Measurements from ENCODE around the gene SLC8B1.

SLC8B1 gene

DNA sequence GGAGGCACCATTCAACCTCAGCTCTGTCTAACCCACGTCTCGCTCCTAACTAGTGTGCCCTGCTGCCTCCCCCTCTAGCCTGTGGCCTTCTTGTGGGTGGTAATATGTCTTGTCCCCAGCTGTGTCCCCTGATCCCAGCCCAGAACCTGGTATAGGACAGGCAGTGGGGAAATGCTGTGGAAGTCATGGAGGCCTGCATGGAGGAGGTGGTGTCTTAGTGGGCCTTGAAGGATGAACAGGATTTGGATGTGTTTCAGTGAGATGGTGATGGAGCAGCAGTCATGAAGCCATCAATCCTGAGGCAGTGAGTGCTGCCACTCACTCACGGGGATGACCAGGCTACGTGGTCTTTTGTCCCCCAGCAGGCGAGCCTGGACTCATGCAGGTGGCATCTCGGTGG lies 36.9 kb upstream of the SLC8B1 start:
- H2BK5ac ChIP-seq (ENCODE audit: low read depth, low read length, poor library complexity): no peak overlapping the region
- WGBS (ENCODE audit: extremely low coverage, insufficient coverage, insufficient read length): no CpG with 5 or more reads among the region's 6 CpGs
- no peak overlapping the region for H3K4me2 ChIP-seq (ENCODE audit: low read length)
- H4K91ac ChIP-seq (ENCODE audit: low read depth, low read length): no peak overlapping the region
- H2AFZ ChIP-seq (ENCODE audit: insufficient read depth, low read length, poor library complexity): no peak overlapping the region
- H4K12ac ChIP-seq (ENCODE audit: low read depth, low read length): no peak overlapping the region
- no peaks in the 10 kb centered on the region for H3K79me1 ChIP-seq (ENCODE audit: low read length)
- H3K9ac ChIP-seq (ENCODE audit: low read length): no peak overlapping the region
- H3K9me3 ChIP-seq (ENCODE audit: insufficient read depth, low read depth, low read length): no peaks in the 10 kb centered on the region
- H4K8ac ChIP-seq (ENCODE audit: low read depth, low read length): no peak overlapping the region
- H2BK120ac ChIP-seq (ENCODE audit: insufficient read depth, low read length, poor library complexity): no peak overlapping the region
- H3K23ac ChIP-seq (ENCODE audit: low read length): no peak overlapping the region
- no peak overlapping the region for H3K14ac ChIP-seq (ENCODE audit: low read length)
- H3K36me3 ChIP-seq (ENCODE audit: control insufficient read depth in 1 of 2, insufficient read depth in 2 of 2, low read length in 2 of 2): peaks cover 7 to 22% of the 10 kb centered on the region in 2 experiments
- no peak overlapping the region for H2BK12ac ChIP-seq (ENCODE audit: low read length)
- H3K4me3 ChIP-seq (ENCODE audit: low read depth, low read length): no peak overlapping the region
- no peak overlapping the region for H3K18ac ChIP-seq (ENCODE audit: low read length)
- H3K79me2 ChIP-seq (ENCODE audit: control insufficient read depth, insufficient read depth, low read length, poor library complexity): no peaks in the 10 kb centered on the region
- H2AK5ac ChIP-seq (ENCODE audit: low read length): no peak overlapping the region
- H3K4ac ChIP-seq (ENCODE audit: low read depth, low read length): no peak overlapping the region
- H3K27ac ChIP-seq (ENCODE audit: low read depth, low read length): no peak overlapping the region
- no peaks in the 10 kb centered on the region for H3K4me1 ChIP-seq (ENCODE audit: control insufficient read depth in 1 of 2, insufficient read depth in 2 of 2, low read length in 2 of 2)
- no peak for DNase-seq
- H3K27me3 ChIP-seq (ENCODE audit: insufficient read depth, low read length): no peaks in the 10 kb centered on the region

- Histone ChIP-seq H3K27me3 (ENCODE audit: insufficient read depth, low read length) (no peaks in the 10 kb centered on the region), H3K9me3 (ENCODE audit: insufficient read depth, low read depth, low read length) (no peaks in the 10 kb centered on the region), H3K4me3 (ENCODE audit: low read depth, low read length) (no peak overlapping the region), H3K79me2 (ENCODE audit: control insufficient read depth, insufficient read depth, low read length, poor library complexity) (no peaks in the 10 kb centered on the region), H4K8ac (ENCODE audit: low read depth, low read length) (no peak overlapping the region), H2AK5ac (ENCODE audit: low read length) (no peak overlapping the region), H4K91ac (ENCODE audit: low read depth, low read length) (no peak overlapping the region), H3K36me3 (ENCODE audit: control insufficient read depth in 1 of 2, insufficient read depth in 2 of 2, low read length in 2 of 2) (peaks cover 5 to 19% of the 10 kb centered on the region in 2 experiments), H2BK5ac (ENCODE audit: low read depth, low read length, poor library complexity) (no peak overlapping the region), H3K79me1 (ENCODE audit: low read length) (no peaks in the 10 kb centered on the region), H2BK120ac (ENCODE audit: insufficient read depth, low read length, poor library complexity) (no peak overlapping the region), H3K9ac (ENCODE audit: low read length) (no peak overlapping the region), H3K18ac (ENCODE audit: low read length) (no peak overlapping the region), H3K27ac (ENCODE audit: low read depth, low read length) (no peak overlapping the region), H3K4me2 (ENCODE audit: low read length) (no peak overlapping the region), H2BK12ac (ENCODE audit: low read length) (no peak overlapping the region), H3K23ac (ENCODE audit: low read length) (no peak overlapping the region), H4K12ac (ENCODE audit: low read depth, low read length) (no peak overlapping the region), H2AFZ (ENCODE audit: insufficient read depth, low read length, poor library complexity) (no peak overlapping the region), H3K4ac (ENCODE audit: low read depth, low read length) (no peak overlapping the region), H3K14ac (ENCODE audit: low read length) (no peak overlapping the region), H3K4me1 (ENCODE audit: control insufficient read depth in 1 of 2, insufficient read depth in 2 of 2, low read length in 2 of 2) (no peaks in the 10 kb centered on the region)
- WGBS (ENCODE audit: extremely low coverage, insufficient coverage, insufficient read length): no CpG with 5 or more reads among the region's 7 CpGs
- no peak for DNase-seq
Measured at GRCh38 chr12:113370923-113371682, 36.2 kb upstream of the SLC8B1 start.

DNA sequence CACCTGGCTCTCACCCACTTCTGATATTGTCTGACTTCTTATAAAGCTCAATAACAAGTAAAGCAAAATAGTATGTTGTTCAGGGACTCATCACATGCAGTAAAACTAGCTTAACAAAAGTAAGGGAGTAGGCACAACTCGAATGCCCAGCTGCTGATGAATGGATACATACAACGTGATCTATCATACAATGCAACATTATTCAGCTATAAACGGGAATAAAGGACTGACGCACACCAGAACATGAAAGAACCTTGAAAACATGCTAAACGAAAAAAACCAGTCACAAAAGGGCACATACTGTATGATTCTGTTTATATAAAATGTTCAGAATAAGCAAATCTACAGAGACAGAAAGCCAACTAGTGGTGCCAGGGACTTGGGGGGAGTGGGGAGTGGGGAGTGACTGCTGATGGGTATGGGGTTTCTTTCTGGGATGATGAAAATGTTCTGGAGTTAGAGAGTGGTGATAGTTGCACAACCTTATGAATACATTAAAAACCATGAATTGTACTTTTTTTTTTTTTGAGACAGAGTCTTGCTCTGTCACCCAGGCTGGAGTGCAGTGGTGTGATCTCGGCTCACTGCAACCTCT lies 34.6 kb upstream of the SLC8B1 start:
- Histone ChIP-seq H3K9me3 (ENCODE audit: insufficient read depth, low read depth, low read length) (no peaks in the 10 kb centered on the region), H3K79me1 (ENCODE audit: low read length) (no peaks in the 10 kb centered on the region), H3K27ac (ENCODE audit: low read depth, low read length) (no peak overlapping the region), H3K14ac (ENCODE audit: low read length) (no peak overlapping the region), H3K27me3 (ENCODE audit: insufficient read depth, low read length) (no peaks in the 10 kb centered on the region), H3K23ac (ENCODE audit: low read length) (no peak overlapping the region), H4K12ac (ENCODE audit: low read depth, low read length) (no peak overlapping the region), H3K4ac (ENCODE audit: low read depth, low read length) (no peak overlapping the region), H3K4me2 (ENCODE audit: low read length) (no peak overlapping the region), H4K8ac (ENCODE audit: low read depth, low read length) (no peak overlapping the region), H3K9ac (ENCODE audit: low read length) (no peak overlapping the region), H2BK120ac (ENCODE audit: insufficient read depth, low read length, poor library complexity) (no peak overlapping the region), H3K36me3 (ENCODE audit: control insufficient read depth in 1 of 2, insufficient read depth in 2 of 2, low read length in 2 of 2) (peaks cover 3 to 12% of the 10 kb centered on the region in 2 experiments), H2AK5ac (ENCODE audit: low read length) (no peak overlapping the region), H3K4me3 (ENCODE audit: low read depth, low read length) (no peak overlapping the region), H2BK5ac (ENCODE audit: low read depth, low read length, poor library complexity) (no peak overlapping the region), H3K4me1 (ENCODE audit: control insufficient read depth in 1 of 2, insufficient read depth in 2 of 2, low read length in 2 of 2) (no peaks in the 10 kb centered on the region), H3K79me2 (ENCODE audit: control insufficient read depth, insufficient read depth, low read length, poor library complexity) (no peaks in the 10 kb centered on the region), H2AFZ (ENCODE audit: insufficient read depth, low read length, poor library complexity) (no peak overlapping the region), H2BK12ac (ENCODE audit: low read length) (no peak overlapping the region), H3K18ac (ENCODE audit: low read length) (no peak overlapping the region), H4K91ac (ENCODE audit: low read depth, low read length) (no peak overlapping the region)
- WGBS (ENCODE audit: extremely low coverage, insufficient coverage, insufficient read length): no CpG with 5 or more reads among the region's 6 CpGs
- no peak for DNase-seq

DNA sequence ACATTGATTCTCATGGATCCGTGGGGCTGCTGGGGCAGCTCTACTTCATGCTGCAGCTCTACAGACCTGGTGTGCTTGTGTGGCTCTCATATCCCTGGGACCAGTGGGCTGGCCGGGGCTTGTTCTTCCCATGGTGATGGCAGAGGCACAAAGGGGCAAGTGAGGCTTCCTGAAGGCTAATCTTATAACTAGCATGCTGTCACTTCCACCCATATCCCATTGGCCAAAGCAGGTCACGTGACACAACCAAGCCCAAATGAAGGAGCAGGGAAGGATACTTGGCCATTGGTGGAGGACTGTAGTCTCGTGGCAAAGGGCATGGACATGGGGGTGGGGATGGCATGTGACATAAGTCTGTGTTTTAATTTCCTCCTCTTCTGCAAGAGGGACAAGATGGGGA lies 33.4 kb upstream of the SLC8B1 start:
- Histone ChIP-seq H3K4me1 (ENCODE audit: control insufficient read depth in 1 of 2, insufficient read depth in 2 of 2, low read length in 2 of 2) (no peaks in the 10 kb centered on the region), H3K18ac (ENCODE audit: low read length) (no peak overlapping the region), H3K27me3 (ENCODE audit: insufficient read depth, low read length) (no peaks in the 10 kb centered on the region), H4K12ac (ENCODE audit: low read depth, low read length) (no peak overlapping the region), H2BK12ac (ENCODE audit: low read length) (no peak overlapping the region), H4K8ac (ENCODE audit: low read depth, low read length) (no peak overlapping the region), H3K4me3 (ENCODE audit: low read depth, low read length) (no peak overlapping the region), H3K23ac (ENCODE audit: low read length) (no peak overlapping the region), H3K4ac (ENCODE audit: low read depth, low read length) (no peak overlapping the region), H2BK120ac (ENCODE audit: insufficient read depth, low read length, poor library complexity) (no peak overlapping the region), H3K79me2 (ENCODE audit: control insufficient read depth, insufficient read depth, low read length, poor library complexity) (no peaks in the 10 kb centered on the region), H3K9me3 (ENCODE audit: insufficient read depth, low read depth, low read length) (no peaks in the 10 kb centered on the region), H3K9ac (ENCODE audit: low read length) (no peak overlapping the region), H2AFZ (ENCODE audit: insufficient read depth, low read length, poor library complexity) (no peak overlapping the region), H3K36me3 (ENCODE audit: control insufficient read depth in 1 of 2, insufficient read depth in 2 of 2, low read length in 2 of 2) (peaks cover 2 to 6% of the 10 kb centered on the region in 2 experiments), H3K27ac (ENCODE audit: low read depth, low read length) (no peak overlapping the region), H3K14ac (ENCODE audit: low read length) (no peak overlapping the region), H3K79me1 (ENCODE audit: low read length) (no peaks in the 10 kb centered on the region), H2BK5ac (ENCODE audit: low read depth, low read length, poor library complexity) (no peak overlapping the region), H4K91ac (ENCODE audit: low read depth, low read length) (no peak overlapping the region), H2AK5ac (ENCODE audit: low read length) (no peak overlapping the region), H3K4me2 (ENCODE audit: low read length) (no peak overlapping the region)
- no peak for DNase-seq
- no CpG with 5 or more reads among the region's 4 CpGs for WGBS (ENCODE audit: extremely low coverage, insufficient coverage, insufficient read length)

All from trophoblast cell (in vitro differentiated cells and primary cell).